Measurements from ENCODE around the gene TLE1. TPM values are rescaled to one million over a fixed set of nuclear protein-coding genes. Genes with fewer than 3 reads are reported as not detected.

TLE1 gene
- total RNA-seq, 4 donors from 2014 or later: 18.7 to 54.5 (median 40.2) TPM

DNA sequence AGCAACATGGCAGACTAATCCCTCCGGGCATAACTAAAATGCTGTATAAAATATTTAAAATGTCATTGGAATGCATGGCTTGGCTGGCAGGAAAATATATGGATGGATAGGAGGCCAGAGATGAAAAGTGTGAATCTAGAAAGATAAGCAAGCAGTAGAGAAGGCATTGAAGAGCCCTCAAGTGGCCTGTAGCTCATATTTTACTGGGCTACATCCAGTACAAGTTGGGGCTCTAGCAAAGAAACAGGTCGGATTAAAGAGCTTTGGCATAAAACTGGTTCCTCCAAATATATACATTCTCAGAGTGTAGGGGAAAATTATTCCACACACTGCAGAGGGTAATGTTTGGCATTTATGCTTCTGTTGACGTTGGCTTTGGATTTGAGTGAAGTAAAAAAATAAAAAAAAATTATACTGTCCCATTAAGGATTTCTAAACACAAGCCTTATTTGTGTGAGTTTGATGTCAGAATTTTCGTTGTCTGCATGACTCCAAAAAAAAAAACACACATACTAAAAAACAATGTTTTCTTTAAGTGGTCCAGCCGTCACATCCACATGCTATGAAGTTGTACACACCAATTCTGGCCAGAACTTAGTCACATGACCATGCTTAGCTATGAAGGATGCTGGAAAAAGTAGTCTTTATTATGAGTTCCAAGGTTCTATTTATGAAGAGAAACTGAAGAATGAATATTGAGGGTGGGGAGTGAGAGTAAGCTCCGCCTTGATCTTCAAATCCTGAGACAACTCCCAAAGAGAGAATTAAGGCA lies 147.0 kb downstream of the TLE1 start:
- no peaks in the 10 kb centered on the region for H3K27me3 ChIP-seq
- TF ChIP-seq POLR2A (IDR thresholded peaks at IDR 0.05): no peak
- TF ChIP-seq CTCF (IDR thresholded peaks at IDR 0.05): no peak
- H3K4me1 ChIP-seq: no peaks in the 10 kb centered on the region
- no peak overlapping the region for H3K27ac ChIP-seq
- DNase-seq: no peak
- H3K4me3 ChIP-seq: no peak overlapping the region
- H3K9me3 ChIP-seq: no peaks in the 10 kb centered on the region
- H3K36me3 ChIP-seq: no peaks in the 10 kb centered on the region

DNA sequence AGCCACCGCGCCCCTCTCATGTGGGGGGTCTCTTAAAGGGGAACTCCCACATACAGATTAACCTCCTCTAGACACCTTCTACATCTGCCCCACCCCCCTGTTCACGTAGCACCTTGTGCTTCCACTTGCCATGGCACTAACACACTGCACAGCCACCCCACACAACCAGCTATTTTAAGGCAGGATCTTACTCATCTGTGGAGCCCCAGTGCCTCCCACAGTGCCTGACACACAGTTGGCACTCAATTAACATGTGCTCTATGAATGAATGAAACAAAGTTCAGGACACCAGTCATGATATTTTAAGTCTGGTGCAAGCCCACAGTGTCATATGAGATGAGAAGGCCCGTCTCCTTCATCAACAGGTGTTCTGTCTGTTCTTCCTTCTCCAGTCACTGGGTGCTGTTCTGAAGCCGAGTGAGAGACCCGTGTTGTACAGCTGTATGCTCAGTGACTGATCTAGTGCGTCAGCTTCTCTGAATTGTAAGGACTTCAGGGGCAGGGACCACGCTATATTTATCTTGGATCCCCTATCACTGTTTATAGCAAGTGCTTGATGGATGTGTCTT lies 149.1 kb downstream of the TLE1 start:
- no peaks in the 10 kb centered on the region for H3K9me3 ChIP-seq
- DNase-seq: no peak
- TF ChIP-seq POLR2A (IDR thresholded peaks at IDR 0.05) (no peak), CTCF (IDR thresholded peaks at IDR 0.05) (no peak)
- H3K27ac ChIP-seq: no peak overlapping the region
- H3K36me3 ChIP-seq: no peaks in the 10 kb centered on the region
- no peak overlapping the region for H3K4me3 ChIP-seq
- no peaks in the 10 kb centered on the region for H3K4me1 ChIP-seq
- no peaks in the 10 kb centered on the region for H3K27me3 ChIP-seq

GRCh38 chr9:81539317-81539716 lies 150.0 kb downstream of the TLE1 start:
- Histone ChIP-seq H3K27ac (no peak overlapping the region), H3K9me3 (no peaks in the 10 kb centered on the region)
- TF ChIP-seq POLR2A (IDR thresholded peaks at IDR 0.05) (no peak), CTCF (IDR thresholded peaks at IDR 0.05) (no peak)

DNA sequence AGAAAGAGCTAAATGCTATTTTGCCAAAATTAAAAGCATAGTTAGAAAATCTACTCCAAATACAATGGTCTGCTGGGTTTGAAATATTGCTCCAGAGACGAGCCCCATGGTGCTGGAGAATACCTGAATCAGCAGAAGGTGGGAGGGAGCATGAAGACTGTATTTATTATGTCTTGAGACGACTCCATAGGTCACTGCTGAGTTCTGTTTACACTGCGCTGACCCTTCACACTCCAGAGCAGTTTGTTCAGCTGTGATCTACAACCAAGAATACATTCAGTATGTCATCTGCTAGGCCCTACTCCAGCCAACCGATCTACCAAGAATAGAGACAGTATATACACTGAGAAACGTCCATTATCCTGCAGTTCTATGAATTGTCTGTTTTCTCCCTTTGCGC lies 150.5 kb downstream of the TLE1 start:
- DNase-seq: no peak
- no peak for TF ChIP-seq CTCF (IDR thresholded peaks at IDR 0.05)
- TF ChIP-seq POLR2A (IDR thresholded peaks at IDR 0.05): no peak

More at GRCh38 chr9:81539317-81539716, 150.0 kb downstream of the TLE1 start:
- no peak overlapping the region for H3K4me3 ChIP-seq
- no peaks in the 10 kb centered on the region for H3K36me3 ChIP-seq
- no peaks in the 10 kb centered on the region for H3K27me3 ChIP-seq
- H3K4me1 ChIP-seq: no peaks in the 10 kb centered on the region
- no peak for DNase-seq

DNA sequence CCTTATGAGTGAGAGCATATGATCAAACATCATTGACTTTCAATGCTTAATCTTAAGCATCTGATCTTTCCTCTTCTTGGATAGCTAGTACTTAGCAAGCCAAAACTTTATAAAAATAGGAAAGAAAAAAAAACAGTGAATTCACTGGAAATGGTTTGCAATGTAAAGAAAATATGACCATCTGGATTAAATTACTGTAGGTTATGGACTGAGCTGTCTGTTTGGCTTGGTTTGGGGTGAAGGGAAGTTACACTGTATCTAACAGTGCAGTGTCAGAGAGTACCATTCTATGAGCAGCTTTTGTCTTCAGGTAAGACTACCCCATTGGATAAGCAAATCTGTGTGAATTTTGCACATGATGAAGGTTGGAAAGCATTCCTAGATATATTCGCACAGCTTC lies 151.4 kb downstream of the TLE1 start:
- no peaks in the 10 kb centered on the region for H3K27me3 ChIP-seq
- no peaks in the 10 kb centered on the region for H3K36me3 ChIP-seq
- no peaks in the 10 kb centered on the region for H3K4me1 ChIP-seq
- TF ChIP-seq CTCF (IDR thresholded peaks at IDR 0.05) (no peak), POLR2A (IDR thresholded peaks at IDR 0.05) (no peak)
- H3K9me3 ChIP-seq: no peaks in the 10 kb centered on the region
- no peak overlapping the region for H3K27ac ChIP-seq
- no peak for DNase-seq
- H3K4me3 ChIP-seq: no peak overlapping the region

More for the DNA sequence above, 150.5 kb downstream of the TLE1 start:
- H3K27ac ChIP-seq: no peak overlapping the region
- H3K36me3 ChIP-seq: no peaks in the 10 kb centered on the region
- no peaks in the 10 kb centered on the region for H3K9me3 ChIP-seq
- no peak overlapping the region for H3K4me3 ChIP-seq
- H3K4me1 ChIP-seq: no peaks in the 10 kb centered on the region
- H3K27me3 ChIP-seq: no peaks in the 10 kb centered on the region

Measured in Peyer's patch (tissue), 4 donors.